ENCODE results near the gene GPR146. TPM values are rescaled to one million over a fixed set of nuclear protein-coding genes. Genes with fewer than 3 reads are reported as not detected.
A peak's percentile ranks its signal among the peaks of the same experiment; 100 is the strongest.

The GPR146 gene
- total and polyA plus RNA-seq, 9 of the 15 experiments (the other 6 are each of a cell fraction or from before 2014, with no cell fraction given) = 0.22 to 3.6 (median 0.64) TPM; not detected in 2

- TF ChIP-seq ATF1 (CRISPR knock-in tag; IDR thresholded peaks at IDR 0.05) = no peak
- TF ChIP-seq ATF1 (tag; IDR thresholded peaks at IDR 0.05) = no peak
- no peak for TF ChIP-seq KLF6 (CRISPR knock-in tag; IDR thresholded peaks at IDR 0.05; ENCODE audit: borderline replicate concordance)
- TF ChIP-seq ZNF324 (CRISPR knock-in tag; IDR thresholded peaks at IDR 0.05) = no peak
Observed at GRCh38 chr7:1031716-1032455, 12.5 kb upstream of the GPR146 start (continued).

GRCh38 chr7:1032536-1033181 is 11.7 kb upstream of the GPR146 start:
- Histone ChIP-seq H3K9me3 (replicated peaks; ENCODE audit: control insufficient read depth, insufficient read depth, low read depth, low read length) (no peaks in the 10 kb centered on the region), H3K27me3 (ENCODE audit: control insufficient read depth in 2 of 2, insufficient read depth in 2 of 2, low read length in 2 of 2) (no peaks in the 10 kb centered on the region), H3K4me1 (replicated peaks in 1 of 2; ENCODE audit: control insufficient read depth in 2 of 2, insufficient read depth in 2 of 2, low read length in 2 of 2) (peaks cover 13 to 48% of the 10 kb centered on the region in 2 experiments), H3K4me2 (ENCODE audit: insufficient read depth, low read length) (no peak overlapping the region), H3K9ac (ENCODE audit: insufficient read depth in 1 of 2, low read depth in 2 of 2, low read length in 2 of 2) (no peak overlapping the region; a peak in 1 of 4 replicates), H3K27ac (ENCODE audit: extremely low read depth, low read depth, low read length) (no peak overlapping the region), H4K20me1 (replicated peaks; ENCODE audit: control insufficient read depth, insufficient read depth, low read length) (no peaks in the 10 kb centered on the region), H3K36me3 (ENCODE audit: control insufficient read depth, insufficient read depth, low read length) (no peaks in the 10 kb centered on the region), H2AFZ (ENCODE audit: low read depth, low read length) (no peak overlapping the region), H3K79me2 (ENCODE audit: control insufficient read depth, insufficient read depth, low read length) (peaks cover 17% of the 10 kb centered on the region), H3K4me3 (no peak overlapping the region), H3K9me1 (ENCODE audit: control insufficient read depth, insufficient read depth, low read length) (no peaks in the 10 kb centered on the region)
- no peak for DNase-seq (ENCODE audit: extremely low read depth in 1 of 4, low spot score in 3 of 4)
- ChIA-PET CTCF (ENCODE audit: low intra/inter-chr PET ratio) (no interaction called here), POLR2A (no interaction called here)
- no peak for TF ChIP-seq ZNF398 (CRISPR knock-in tag; IDR thresholded peaks at IDR 0.05)
- no peak for TF ChIP-seq NEUROD1 (IDR thresholded peaks at IDR 0.05; ENCODE audit: borderline replicate concordance, low read depth, low read length, partially characterized antibody)
- no peak for TF ChIP-seq CBFB (CRISPR knock-in tag; IDR thresholded peaks at IDR 0.05)
- 0 out of 2 replicates have a peak, but pooled peaks have one; percentile 42 for TF ChIP-seq ZBTB33 (CRISPR knock-in tag; IDR thresholded peaks at IDR 0.05)
- TF ChIP-seq GTF2A2 (tag; IDR thresholded peaks at IDR 0.05) = no peak
- FAIRE-seq = no peak
- ATAC-seq = no peak
- WGBS (ENCODE audit: insufficient coverage, low coverage, missing lambda C conversion rate) = 90% methylated on average over 18 of the region's 25 CpGs
- BruUV-seq (replicated peaks) = no TSS peak
- intact Hi-C loops (cut with micrococcal nuclease) = no loop called here
- in situ Hi-C loops (cut with MboI) = no loop called here
